HL-60 (cell line): ENCODE data around the gene BEST1.
A peak's percentile ranks its signal among the peaks of the same experiment; 100 is the strongest.

Experiments
- DNase-seq, 2 experiments: peaks; one replicate each; pipeline ENCODE4 v3.0.0-alpha.2; 2010 to 2020; ENCODE audit warnings: low read depth in 1 of 2, low spot score in 1 of 2
- H3K27ac ChIP-seq: fragments of 250-450 bp; sonication (Bioruptor Pico); replicated peaks from 2 replicates; pipeline ENCODE4 v1.5.1; 2020; ENCODE audit warnings: mild to moderate bottlenecking, moderate library complexity
- H3K27me3 ChIP-seq: fragments of 250-450 bp; sonication (Bioruptor Pico); 2 replicates; pipeline ENCODE4 v1.5.1; 2021; ENCODE audit warnings: mild to moderate bottlenecking, moderate library complexity; ENCODE audit not compliant: insufficient read depth, poor library complexity, severe bottlenecking
- H3K4me3 ChIP-seq: replicated peaks from 2 replicates; pipeline ENCODE4 v1.5.1; 2011; ENCODE audit warnings: mild to moderate bottlenecking, control low read depth, low read length; ENCODE audit not compliant: insufficient read depth
- CTCF ChIP-seq: IDR thresholded peaks from one replicate; pipeline ENCODE4 v1.5.1; 2011; ENCODE audit warnings: low read length, control low read depth, inconsistent platforms; ENCODE audit not compliant: insufficient read depth
- GABPA ChIP-seq: IDR thresholded peaks from 2 replicates; pipeline ENCODE4 v1.6.1; 2012; ENCODE audit warnings: low read depth
- POLR2AphosphoS5 ChIP-seq: IDR thresholded peaks from 2 replicates; pipeline ENCODE4 v1.6.1; 2012; ENCODE audit warnings: low read depth
- REST ChIP-seq: IDR thresholded peaks from 2 replicates; pipeline ENCODE4 v1.6.1; 2012; ENCODE audit warnings: low read depth; ENCODE audit not compliant: insufficient replicate concordance
- SPI1 ChIP-seq: IDR thresholded peaks from 2 replicates; pipeline ENCODE4 v1.6.1; 2012; ENCODE audit warnings: low read depth, mild to moderate bottlenecking, borderline replicate concordance

The BEST1 gene

GRCh38 chr11:61972672-61973475, 22.7 kb downstream of the BEST1 start:
- H3K27me3 ChIP-seq = no peaks in the 10 kb centered on the region
- no peak overlapping the region for H3K4me3 ChIP-seq
- peak overlapping the region; percentile 48 for H3K27ac ChIP-seq
- no peak for DNase-seq
- TF ChIP-seq CTCF = no peak
- no peak for TF ChIP-seq GABPA
- no peak for TF ChIP-seq POLR2AphosphoS5
- no peak for TF ChIP-seq REST
- no peak for TF ChIP-seq SPI1

GRCh38 chr11:61973476-61974162, 23.5 kb downstream of the BEST1 start:
- H3K27ac ChIP-seq = no peak overlapping the region
- TF ChIP-seq POLR2AphosphoS5 (no peak), SPI1 (no peak), REST (no peak), GABPA (no peak), CTCF (no peak)
- H3K4me3 ChIP-seq = no peak overlapping the region
- H3K27me3 ChIP-seq = no peaks in the 10 kb centered on the region
- DNase-seq = no peak

GRCh38 chr11:61974766-61975631, 24.8 kb downstream of the BEST1 start:
- H3K4me3 ChIP-seq = no peak overlapping the region
- no peaks in the 10 kb centered on the region for H3K27me3 ChIP-seq
- TF ChIP-seq CTCF (no peak), GABPA (no peak), REST (no peak), SPI1 (no peak), POLR2AphosphoS5 (no peak)
- no peak for DNase-seq
- no peak overlapping the region for H3K27ac ChIP-seq
